ENCODE measurements around the gene SORCS2. TPM values are rescaled to one million over a fixed set of nuclear protein-coding genes. Genes with fewer than 3 reads are reported as not detected.

The SORCS2 gene
- polyA plus RNA-seq, 1 donor from 2014 or later, result 1.0 TPM

DNA sequence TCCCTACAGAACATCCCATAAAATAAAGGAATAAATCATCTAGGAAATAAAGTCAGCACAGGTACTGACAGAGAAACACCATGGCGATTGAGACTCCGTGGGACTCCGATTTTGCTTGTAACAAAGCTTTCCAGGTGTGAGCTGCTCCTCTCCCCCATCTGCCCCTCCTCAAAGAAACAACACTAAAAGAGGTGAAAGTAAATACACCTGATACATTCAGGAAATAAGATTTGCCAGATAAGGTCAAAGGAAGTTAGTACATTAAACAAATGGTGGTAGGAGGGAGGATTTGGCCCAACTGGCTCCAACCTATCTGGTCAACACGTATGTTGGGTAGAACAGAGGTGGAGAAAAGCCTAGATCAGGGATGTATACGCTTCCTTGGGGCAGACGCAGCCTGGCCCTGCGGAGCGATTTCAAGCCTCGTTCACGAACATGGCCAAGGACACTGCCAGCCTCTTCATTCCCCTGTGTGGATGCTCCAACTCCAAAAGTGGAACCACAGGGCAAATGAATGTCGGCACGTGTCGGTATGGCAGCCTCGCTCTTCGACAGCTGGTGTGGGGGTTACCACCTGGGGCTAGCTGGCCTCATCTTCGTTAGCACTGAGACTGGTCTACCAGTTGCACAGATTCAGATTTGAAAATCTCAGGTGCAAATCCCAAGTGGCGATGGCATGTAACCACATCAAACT is 584.8 kb downstream of the SORCS2 start:
- Histone ChIP-seq H4K20me1 (ENCODE audit: insufficient read depth) (no peaks in the 10 kb centered on the region), H3K4me2 (ENCODE audit: low read length) (no peak overlapping the region)

DNA sequence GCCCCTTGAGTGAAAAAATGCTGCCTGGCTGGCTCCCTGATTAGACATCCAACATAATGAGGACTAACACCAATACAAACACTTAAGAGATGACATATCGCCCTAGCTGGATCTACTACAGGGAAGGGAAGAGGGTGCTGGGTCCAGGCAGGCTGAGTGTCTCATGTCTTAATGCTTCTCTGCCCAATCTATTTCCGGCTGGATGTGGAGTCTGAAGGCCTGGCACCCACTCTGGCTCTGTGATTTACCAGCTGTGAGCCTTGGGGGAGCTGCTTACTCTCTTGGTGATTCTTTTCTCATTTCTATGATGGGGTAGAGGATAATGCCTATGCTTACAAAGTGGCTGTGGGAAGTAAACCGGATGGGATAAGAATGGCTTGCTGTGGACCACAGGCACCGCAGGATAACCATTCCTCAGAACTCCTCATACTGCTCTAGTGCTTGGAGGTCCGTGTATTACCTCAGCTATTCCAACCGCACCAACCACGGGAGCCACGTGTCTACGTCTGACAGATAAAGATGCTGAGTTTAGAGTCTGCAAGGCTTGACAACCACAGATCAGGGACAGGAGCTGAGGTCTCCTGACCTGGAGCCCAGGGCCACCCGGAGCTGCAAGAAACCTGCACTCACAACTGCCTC is 585.7 kb downstream of the SORCS2 start:
- Histone ChIP-seq H3K9me2 (ENCODE audit: insufficient read depth, low read length) (no peaks in the 10 kb centered on the region), H3K4me3 (ENCODE audit: low read length) (no peak overlapping the region), H3K9me3 (ENCODE audit: low read length) (no peaks in the 10 kb centered on the region), H3K36me3 (ENCODE audit: insufficient read depth, low read length) (no peaks in the 10 kb centered on the region), H2AFZ (ENCODE audit: low read depth, low read length) (no peak overlapping the region), H3K27ac (ENCODE audit: low read length) (peak overlapping the region; percentile 16), H3F3A (ENCODE audit: insufficient read depth, low read length, poor library complexity, severe bottlenecking) (no peaks in the 10 kb centered on the region), H3K9ac (ENCODE audit: low read length) (no peak overlapping the region), H3K4me2 (ENCODE audit: low read length) (no peak overlapping the region), H3K27me3 (ENCODE audit: insufficient read depth, low read depth, low read length) (no peaks in the 10 kb centered on the region), H3K79me2 (replicated peaks; ENCODE audit: insufficient read depth, low read length) (no peaks in the 10 kb centered on the region), H4K20me1 (ENCODE audit: insufficient read depth) (no peaks in the 10 kb centered on the region)
- no peak for TF ChIP-seq EZH2 (IDR thresholded peaks at IDR 0.05; ENCODE audit: borderline replicate concordance, insufficient read depth, low read length, poor library complexity, severe bottlenecking)
- TF ChIP-seq, protein P1, sequence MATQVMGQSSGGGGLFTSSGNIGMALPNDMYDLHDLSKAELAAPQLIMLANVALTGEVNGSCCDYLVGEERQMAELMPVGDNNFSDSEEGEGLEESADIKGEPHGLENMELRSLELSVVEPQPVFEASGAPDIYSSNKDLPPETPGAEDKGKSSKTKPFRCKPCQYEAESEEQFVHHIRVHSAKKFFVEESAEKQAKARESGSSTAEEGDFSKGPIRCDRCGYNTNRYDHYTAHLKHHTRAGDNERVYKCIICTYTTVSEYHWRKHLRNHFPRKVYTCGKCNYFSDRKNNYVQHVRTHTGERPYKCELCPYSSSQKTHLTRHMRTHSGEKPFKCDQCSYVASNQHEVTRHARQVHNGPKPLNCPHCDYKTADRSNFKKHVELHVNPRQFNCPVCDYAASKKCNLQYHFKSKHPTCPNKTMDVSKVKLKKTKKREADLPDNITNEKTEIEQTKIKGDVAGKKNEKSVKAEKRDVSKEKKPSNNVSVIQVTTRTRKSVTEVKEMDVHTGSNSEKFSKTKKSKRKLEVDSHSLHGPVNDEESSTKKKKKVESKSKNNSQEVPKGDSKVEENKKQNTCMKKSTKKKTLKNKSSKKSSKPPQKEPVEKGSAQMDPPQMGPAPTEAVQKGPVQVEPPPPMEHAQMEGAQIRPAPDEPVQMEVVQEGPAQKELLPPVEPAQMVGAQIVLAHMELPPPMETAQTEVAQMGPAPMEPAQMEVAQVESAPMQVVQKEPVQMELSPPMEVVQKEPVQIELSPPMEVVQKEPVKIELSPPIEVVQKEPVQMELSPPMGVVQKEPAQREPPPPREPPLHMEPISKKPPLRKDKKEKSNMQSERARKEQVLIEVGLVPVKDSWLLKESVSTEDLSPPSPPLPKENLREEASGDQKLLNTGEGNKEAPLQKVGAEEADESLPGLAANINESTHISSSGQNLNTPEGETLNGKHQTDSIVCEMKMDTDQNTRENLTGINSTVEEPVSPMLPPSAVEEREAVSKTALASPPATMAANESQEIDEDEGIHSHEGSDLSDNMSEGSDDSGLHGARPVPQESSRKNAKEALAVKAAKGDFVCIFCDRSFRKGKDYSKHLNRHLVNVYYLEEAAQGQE (IDR thresholded peaks at IDR 0.05; ENCODE audit: borderline replicate concordance), result no peak

More for the DNA sequence above, 584.8 kb downstream of the SORCS2 start:
- Histone ChIP-seq H3K27me3 (ENCODE audit: insufficient read depth, low read depth, low read length) (no peaks in the 10 kb centered on the region), H3K9ac (ENCODE audit: low read length) (no peak overlapping the region), H2AFZ (ENCODE audit: low read depth, low read length) (no peak overlapping the region), H3K9me3 (ENCODE audit: low read length) (no peaks in the 10 kb centered on the region), H3K27ac (ENCODE audit: low read length) (no peak overlapping the region), H3K36me3 (ENCODE audit: insufficient read depth, low read length) (no peaks in the 10 kb centered on the region), H3F3A (ENCODE audit: insufficient read depth, low read length, poor library complexity, severe bottlenecking) (no peaks in the 10 kb centered on the region), H3K79me2 (replicated peaks; ENCODE audit: insufficient read depth, low read length) (no peaks in the 10 kb centered on the region), H3K9me2 (ENCODE audit: insufficient read depth, low read length) (no peaks in the 10 kb centered on the region), H3K4me3 (ENCODE audit: low read length) (no peak overlapping the region)
- TF ChIP-seq MXI1 (conservative IDR thresholded peaks at IDR 0.05; ENCODE audit: poor library complexity, severe bottlenecking), result no peak
- no peak for TF ChIP-seq EP300 (conservative IDR thresholded peaks at IDR 0.05; ENCODE audit: poor library complexity, severe bottlenecking)
- TF ChIP-seq, protein P2, sequence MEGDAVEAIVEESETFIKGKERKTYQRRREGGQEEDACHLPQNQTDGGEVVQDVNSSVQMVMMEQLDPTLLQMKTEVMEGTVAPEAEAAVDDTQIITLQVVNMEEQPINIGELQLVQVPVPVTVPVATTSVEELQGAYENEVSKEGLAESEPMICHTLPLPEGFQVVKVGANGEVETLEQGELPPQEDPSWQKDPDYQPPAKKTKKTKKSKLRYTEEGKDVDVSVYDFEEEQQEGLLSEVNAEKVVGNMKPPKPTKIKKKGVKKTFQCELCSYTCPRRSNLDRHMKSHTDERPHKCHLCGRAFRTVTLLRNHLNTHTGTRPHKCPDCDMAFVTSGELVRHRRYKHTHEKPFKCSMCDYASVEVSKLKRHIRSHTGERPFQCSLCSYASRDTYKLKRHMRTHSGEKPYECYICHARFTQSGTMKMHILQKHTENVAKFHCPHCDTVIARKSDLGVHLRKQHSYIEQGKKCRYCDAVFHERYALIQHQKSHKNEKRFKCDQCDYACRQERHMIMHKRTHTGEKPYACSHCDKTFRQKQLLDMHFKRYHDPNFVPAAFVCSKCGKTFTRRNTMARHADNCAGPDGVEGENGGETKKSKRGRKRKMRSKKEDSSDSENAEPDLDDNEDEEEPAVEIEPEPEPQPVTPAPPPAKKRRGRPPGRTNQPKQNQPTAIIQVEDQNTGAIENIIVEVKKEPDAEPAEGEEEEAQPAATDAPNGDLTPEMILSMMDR (IDR thresholded peaks at IDR 0.05; ENCODE audit: poor library complexity, severe bottlenecking), result no peak
- no peak for TF ChIP-seq EZH2 (IDR thresholded peaks at IDR 0.05; ENCODE audit: borderline replicate concordance, insufficient read depth, low read length, poor library complexity, severe bottlenecking)
- no peak for TF ChIP-seq POLR2AphosphoS5 (IDR thresholded peaks at IDR 0.05)
- TF ChIP-seq TAF1 (IDR thresholded peaks at IDR 0.05; ENCODE audit: low read depth), result no peak
- TF ChIP-seq SMC3 (conservative IDR thresholded peaks at IDR 0.05; ENCODE audit: poor library complexity), result no peak
- TF ChIP-seq RAD21 (conservative IDR thresholded peaks at IDR 0.05), result no peak
- TF ChIP-seq, protein P1 (IDR thresholded peaks at IDR 0.05; ENCODE audit: borderline replicate concordance), result no peak

Measured in neural cell (in vitro differentiated cells).